CD4-positive, alpha-beta T cell treated with Interleukin-2 at 100 ng/mL for 4 hours (primary cell): ENCODE measurements around the gene ZDHHC8.
A peak's percentile ranks its signal among the peaks of the same experiment; 100 is the strongest.

Source experiments
- DNase-seq: peaks from one replicate; pipeline ENCODE4 v3.0.0-alpha.2; 2020; ENCODE audit warnings: low spot score

Gene ZDHHC8

DNA sequence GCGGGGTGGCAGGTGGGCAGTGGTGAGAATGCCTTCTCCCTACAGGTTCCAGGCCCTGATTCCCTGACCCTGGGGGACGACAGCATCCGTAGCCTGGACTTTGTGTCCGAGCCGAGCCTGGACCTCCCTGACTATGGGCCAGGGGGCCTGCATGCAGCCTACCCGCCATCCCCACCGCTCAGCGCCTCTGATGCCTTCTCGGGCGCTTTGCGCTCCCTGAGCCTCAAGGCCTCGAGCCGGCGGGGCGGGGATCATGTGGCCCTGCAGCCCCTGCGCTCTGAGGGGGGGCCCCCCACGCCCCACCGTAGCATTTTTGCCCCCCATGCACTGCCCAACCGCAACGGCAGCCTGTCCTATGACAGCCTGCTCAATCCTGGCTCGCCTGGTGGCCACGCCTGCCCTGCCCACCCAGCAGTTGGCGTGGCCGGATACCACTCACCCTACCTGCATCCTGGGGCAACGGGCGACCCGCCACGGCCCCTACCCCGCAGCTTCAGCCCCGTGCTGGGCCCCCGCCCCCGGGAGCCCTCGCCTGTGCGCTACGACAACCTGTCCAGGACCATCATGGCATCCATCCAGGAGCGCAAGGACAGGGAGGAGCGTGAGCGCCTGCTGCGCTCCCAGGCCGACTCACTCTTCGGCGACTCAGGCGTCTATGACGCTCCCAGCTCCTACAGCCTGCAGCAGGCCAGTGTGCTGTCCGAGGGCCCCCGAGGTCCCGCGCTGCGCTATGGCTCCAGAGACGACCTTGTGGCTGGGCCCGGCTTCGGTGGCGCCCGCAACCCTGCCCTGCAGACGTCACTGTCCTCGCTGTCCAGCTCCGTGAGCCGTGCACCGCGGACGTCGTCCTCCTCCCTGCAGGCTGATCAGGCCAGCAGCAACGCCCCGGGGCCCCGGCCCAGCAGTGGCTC, 11.4 kb downstream of the ZDHHC8 start:
- no peak for DNase-seq

- DNase-seq, result no peak
Measured at GRCh38 chr22:20143883-20144665, 12.5 kb downstream of the ZDHHC8 start.

- DNase-seq, result no peak
Measured at GRCh38 chr22:20145206-20145831, 13.7 kb downstream of the ZDHHC8 start.

DNA sequence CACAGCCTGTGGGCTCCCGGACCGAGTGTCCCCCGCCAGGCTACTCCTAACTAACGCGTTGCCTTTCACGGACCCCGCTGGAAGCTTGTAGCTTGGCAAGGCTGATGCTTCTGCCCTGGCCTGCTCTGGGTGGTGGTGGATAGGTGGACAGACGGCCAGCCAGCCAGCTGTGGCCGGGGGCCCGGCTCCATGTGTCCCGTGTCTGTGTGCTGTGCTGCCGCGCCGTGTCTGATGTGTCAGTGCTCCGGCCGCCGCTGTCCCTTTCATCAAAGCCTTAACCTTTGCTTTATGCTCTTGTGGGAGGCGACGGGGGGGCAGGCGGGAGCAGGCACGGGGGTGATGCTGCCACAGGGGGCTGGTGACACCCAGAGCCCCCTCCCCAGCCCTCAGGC, 14.2 kb downstream of the ZDHHC8 start:
- DNase-seq, result no peak

DNA sequence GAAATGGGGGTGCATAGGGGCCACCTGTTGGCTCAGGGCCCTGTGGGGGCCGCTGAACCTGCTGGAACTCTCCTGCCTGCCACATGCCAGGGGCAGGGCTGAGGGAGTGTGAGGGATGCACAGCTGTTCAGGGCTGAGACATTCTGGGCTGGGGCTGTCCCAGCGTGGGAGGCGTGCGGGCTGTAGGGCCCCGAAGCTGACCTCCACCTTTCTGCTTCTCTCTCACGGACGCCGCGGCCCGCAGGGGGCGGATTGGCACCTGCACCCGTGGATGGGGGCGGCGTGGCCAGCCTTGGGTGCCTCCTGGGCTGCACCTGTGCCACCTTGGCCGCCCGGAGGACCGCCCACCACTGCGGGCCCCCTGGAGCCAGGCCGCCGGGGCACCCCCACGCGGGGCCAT, 15.2 kb downstream of the ZDHHC8 start:
- DNase-seq, result no peak

DNA sequence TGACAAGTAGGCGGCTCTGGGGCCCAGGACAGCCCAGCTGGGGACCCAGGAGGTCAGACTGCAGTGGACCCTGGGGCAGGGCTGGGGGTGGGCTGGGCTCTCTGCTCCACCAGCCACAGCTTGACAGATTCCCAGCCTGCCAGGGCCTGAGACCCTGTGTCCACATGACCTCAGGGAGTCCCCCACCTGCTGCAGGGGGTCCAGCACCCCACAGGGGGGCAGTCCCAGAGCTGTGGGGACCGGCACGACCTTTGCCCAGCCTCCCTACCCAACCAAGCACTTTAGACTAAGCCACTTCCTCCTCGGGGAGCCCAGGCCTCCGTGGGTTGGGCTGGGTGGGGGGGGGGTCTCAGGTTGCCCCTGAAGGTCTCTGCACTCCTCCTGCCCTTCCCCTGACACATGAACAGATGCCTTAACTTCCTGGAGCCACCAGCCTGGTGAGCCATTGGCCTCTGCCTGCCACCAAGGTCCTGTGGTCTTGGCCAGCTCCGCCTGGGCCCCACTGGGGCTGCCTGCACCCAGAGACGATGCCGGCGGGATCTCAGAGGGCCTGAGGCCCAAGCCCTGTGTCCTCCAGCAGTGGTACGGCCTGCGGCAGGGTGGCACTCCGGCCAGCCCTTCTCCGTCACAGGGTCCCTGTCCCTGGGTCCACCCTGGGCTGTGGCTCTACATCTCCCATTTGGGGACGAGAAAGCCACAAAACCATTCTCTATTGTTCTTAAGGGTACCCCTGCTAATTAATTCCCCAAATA, 15.8 kb downstream of the ZDHHC8 start:
- DNase-seq, result no peak

DNA sequence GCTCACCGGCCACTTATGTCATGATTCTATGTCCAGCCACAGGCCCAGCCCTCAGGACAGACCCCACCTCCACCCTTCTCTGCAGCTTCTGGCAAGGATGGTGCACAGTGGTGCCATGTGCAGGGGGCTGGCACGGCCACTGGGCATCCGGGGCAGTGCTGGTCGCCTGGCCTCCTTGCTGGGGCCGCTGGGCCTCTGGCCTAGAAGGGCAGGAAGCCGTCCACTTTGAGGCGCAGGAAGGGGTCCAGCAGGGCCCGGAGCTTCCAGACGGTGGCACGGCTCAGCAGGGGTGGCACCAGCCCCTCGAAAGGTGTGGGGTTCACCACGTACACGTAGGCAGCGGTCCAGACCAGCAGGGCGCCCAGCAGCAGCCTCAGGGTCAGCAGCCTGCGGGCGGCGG, 16.8 kb downstream of the ZDHHC8 start:
- DNase-seq, result no peak

GRCh38 chr22:20149257-20150250, 17.9 kb downstream of the ZDHHC8 start:
- no peak for DNase-seq

GRCh38 chr22:20150381-20151275, 19.0 kb downstream of the ZDHHC8 start, which contains the start of gene CCDC188:
Gene CCDC188 (minus strand): TSS chr22:20151055. CDS start chr22:20150986, 69 bp downstream.
- DNase-seq, result no peak

DNA sequence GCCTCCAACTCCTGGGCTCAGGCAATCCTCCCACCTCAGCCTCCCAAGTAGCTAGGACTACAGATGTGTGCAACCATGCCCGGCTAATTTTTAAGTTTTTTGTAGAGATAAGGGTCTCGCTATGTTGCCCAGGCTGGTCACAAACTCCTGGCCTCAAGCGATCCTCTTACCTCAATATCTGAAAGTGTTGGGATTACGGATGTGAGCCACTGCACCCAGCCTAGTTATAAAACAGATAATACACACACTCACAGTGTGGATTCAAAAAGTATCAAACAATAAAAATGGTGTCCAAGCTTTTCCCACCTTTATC, 19.6 kb downstream of the ZDHHC8 start:
- no peak for DNase-seq

- DNase-seq, result no peak
Measured at GRCh38 chr22:20152464-20152890, 20.9 kb downstream of the ZDHHC8 start.

- no peak for DNase-seq
Measured at GRCh38 chr22:20153945-20154344, 22.3 kb downstream of the ZDHHC8 start.

DNA sequence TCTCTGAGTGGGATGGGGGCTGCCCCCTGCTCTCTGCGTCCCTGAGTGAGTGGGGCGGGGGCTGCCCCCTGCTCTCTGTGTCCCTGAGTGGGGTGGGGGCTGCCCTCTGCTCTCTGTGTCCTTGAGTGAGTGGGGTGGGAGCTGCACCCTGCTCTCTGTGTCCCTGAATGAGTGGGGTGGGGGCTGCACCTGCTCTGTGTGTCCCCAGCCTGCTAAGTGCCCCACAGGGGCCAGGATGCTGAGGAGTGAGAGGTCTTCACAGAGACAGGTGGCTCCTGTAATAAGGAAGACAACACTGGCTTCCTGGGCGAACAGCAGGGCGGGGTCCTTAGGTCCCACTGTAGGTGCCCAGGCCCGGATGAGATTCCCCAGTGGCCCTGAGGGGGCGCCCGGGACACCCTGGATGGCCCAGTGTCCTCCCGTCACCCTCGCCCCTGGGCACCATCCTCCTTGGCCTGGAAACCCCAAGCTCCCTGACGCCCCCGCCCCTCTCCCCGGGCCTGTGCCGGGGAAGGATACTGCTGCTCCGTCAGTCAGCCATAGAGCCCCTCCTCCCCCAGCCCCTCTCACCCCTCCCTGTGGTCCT, 23.1 kb downstream of the ZDHHC8 start:
- no peak for DNase-seq

DNA sequence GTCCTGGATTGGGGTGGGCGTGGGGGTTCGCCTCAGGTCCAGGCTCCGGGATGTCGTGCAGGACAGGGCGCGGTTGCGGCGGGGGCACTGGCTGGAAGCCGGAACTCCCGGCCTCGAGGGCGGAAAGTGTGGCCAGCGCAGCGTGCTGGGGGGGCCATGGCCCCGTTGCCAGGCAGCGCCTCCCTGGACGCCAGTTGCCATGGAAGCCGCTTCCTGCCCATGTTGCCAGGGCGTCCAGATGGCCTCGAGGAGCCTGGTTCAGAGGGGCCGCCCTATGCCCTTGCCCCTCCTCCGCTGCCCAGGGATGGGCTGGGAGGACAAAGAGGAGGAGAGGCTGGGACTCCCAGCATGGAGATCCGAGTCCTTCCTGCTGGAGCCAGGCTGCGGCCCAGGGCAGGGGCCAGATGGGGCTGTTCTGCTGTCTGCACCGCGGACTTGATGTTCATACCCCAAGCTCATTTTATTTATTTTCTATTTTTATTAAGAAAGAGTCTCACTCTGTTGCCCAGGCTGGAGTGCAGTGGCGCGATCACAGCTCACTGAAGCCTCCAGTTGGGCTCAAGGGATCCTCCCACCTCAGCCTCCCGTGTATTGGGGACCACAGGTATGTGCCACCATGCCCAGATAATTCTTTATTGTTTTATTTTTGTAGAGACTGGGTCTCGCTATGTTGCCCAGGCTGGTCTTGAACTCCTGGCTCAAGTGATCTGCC, 23.9 kb downstream of the ZDHHC8 start:
- DNase-seq, result no peak

GRCh38 chr22:20156042-20156389, 24.4 kb downstream of the ZDHHC8 start:
- DNase-seq, result no peak

- peak; percentile 89 for DNase-seq
Measured at GRCh38 chr22:20156611-20157429, 25.2 kb downstream of the ZDHHC8 start.

GRCh38 chr22:20157430-20158183, 26.0 kb downstream of the ZDHHC8 start:
- no peak for DNase-seq
